Mucosa of stomach (tissue), 1 donor: ENCODE data around the gene RUFY1.
A peak's percentile ranks its signal among the peaks of the same experiment; 100 is the strongest.

Experiments used
- H3K27me3 ChIP-seq: one replicate; pipeline ENCODE4 v1.7.0; 2013; ENCODE audit warnings: mild to moderate bottlenecking, low read length; ENCODE audit not compliant: control insufficient read depth, insufficient read depth
- H3K36me3 ChIP-seq: one replicate; pipeline ENCODE4 v1.7.0; 2013; ENCODE audit warnings: low read length; ENCODE audit not compliant: control insufficient read depth, insufficient read depth
- H3K4me1 ChIP-seq: one replicate; pipeline ENCODE4 v1.7.0; 2013; ENCODE audit warnings: mild to moderate bottlenecking, low read length; ENCODE audit not compliant: control insufficient read depth, insufficient read depth
- H3K4me3 ChIP-seq: one replicate; pipeline ENCODE4 v1.7.0; 2013; ENCODE audit warnings: low read length
- H3K9ac ChIP-seq: one replicate; pipeline ENCODE4 v1.7.0; 2013; ENCODE audit warnings: mild to moderate bottlenecking, low read length, moderate library complexity
- H3K9me3 ChIP-seq: one replicate; pipeline ENCODE4 v1.7.0; 2013; ENCODE audit warnings: mild to moderate bottlenecking, low read length, moderate library complexity; ENCODE audit not compliant: control insufficient read depth
- donor health status: Pancreatic carcinoma.

RUFY1 gene

GRCh38 chr5:179608131-179608581 lies 57.8 kb downstream of the RUFY1 start:
- no peaks in the 10 kb centered on the region for H3K9me3 ChIP-seq
- no peaks in the 10 kb centered on the region for H3K27me3 ChIP-seq
- H3K36me3 ChIP-seq: peaks cover 31% of the 10 kb centered on the region
- no peak overlapping the region for H3K4me3 ChIP-seq
- H3K4me1 ChIP-seq: peaks cover 3% of the 10 kb centered on the region
- no peak overlapping the region for H3K9ac ChIP-seq

DNA sequence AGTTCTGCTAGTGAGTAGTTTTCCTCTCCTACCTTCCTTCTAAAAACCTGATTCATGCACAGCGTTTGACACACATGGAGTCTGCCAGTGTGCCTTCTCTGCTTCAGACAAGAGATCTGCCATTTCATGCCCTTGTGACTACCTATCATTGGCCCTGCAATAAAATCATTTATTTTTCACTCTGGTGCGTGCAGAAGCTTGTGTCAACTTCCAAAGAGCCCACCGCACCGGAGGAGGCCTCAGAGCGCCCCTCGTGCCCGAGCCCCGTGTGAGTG lies 59.4 kb downstream of the RUFY1 start:
- Histone ChIP-seq H3K4me3 (no peak overlapping the region), H3K9me3 (no peaks in the 10 kb centered on the region), H3K9ac (no peak overlapping the region), H3K36me3 (peaks cover 38% of the 10 kb centered on the region), H3K27me3 (no peaks in the 10 kb centered on the region), H3K4me1 (peaks cover 3% of the 10 kb centered on the region)

GRCh38 chr5:179610109-179610902 lies 60.0 kb downstream of the RUFY1 start:
- peaks cover 3% of the 10 kb centered on the region for H3K4me1 ChIP-seq
- peaks cover 40% of the 10 kb centered on the region for H3K36me3 ChIP-seq
- H3K4me3 ChIP-seq: no peak overlapping the region

DNA sequence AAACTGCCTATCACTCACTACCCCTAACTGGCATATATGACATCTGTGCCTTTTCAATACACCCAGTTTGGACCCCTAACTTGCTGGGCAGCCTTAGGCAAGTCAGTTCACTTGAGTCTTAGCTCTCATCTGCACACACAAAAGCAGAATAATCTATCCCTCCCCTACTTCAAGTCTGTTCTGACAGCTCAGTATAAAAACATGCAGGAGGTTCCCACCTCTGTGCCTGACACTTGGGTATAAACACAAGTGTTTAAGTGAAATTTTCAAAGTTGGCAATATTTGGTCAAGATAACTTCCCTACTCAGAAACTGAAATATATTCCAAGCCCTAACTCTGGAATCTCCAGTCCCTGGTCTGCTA lies 60.5 kb downstream of the RUFY1 start:
- Histone ChIP-seq H3K27me3 (no peaks in the 10 kb centered on the region), H3K9me3 (no peaks in the 10 kb centered on the region), H3K4me1 (peaks cover 3% of the 10 kb centered on the region), H3K9ac (peak overlapping the region; percentile 17), H3K36me3 (peaks cover 42% of the 10 kb centered on the region), H3K4me3 (no peak overlapping the region)

More at GRCh38 chr5:179610109-179610902, 60.0 kb downstream of the RUFY1 start:
- Histone ChIP-seq H3K9ac (peak overlapping the region; percentile 17), H3K27me3 (no peaks in the 10 kb centered on the region), H3K9me3 (no peaks in the 10 kb centered on the region)

DNA sequence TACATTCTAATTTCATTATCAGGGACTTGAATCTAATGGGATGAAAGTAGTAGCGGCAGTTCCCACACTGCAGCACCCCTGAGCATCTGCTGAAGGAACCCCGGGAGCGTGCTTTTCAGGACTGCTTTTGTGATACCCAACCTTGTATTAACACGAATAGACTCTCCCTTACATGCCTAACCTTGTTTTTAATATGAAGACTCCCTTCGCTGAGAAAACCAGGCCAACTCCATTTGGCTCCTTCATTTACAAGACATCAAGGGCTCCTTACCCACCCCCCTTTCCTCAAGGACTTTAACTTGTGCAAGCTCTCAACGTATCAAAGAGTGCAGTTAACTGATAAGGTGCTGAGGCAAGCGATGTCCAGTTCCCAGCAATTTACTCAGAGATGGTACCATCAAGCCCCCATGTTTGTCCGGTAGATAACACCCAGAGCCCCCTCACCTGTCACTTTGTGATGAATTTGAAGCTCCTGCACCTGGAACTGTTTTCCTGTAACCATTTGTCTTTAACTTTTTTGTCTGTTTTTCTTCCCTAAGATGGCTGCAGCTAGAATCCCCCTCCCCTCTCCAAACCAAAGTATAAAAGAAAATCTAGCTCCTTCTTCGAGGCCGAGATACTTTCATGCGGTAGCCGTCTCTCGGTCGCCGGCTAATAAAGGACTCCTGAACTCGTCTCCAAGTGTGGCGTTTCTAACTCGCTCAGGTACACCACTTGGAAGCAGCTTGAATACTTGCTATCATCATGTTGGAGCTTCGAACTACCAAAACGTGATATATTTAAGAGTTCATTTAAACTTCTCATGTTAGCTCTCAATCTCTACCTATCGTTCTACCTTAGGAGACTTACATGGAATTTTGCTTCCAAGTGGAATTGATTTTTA lies 62.5 kb downstream of the RUFY1 start:
- Histone ChIP-seq H3K27me3 (no peaks in the 10 kb centered on the region), H3K36me3 (peaks cover 40% of the 10 kb centered on the region), H3K4me1 (peaks cover 3% of the 10 kb centered on the region), H3K4me3 (no peak overlapping the region), H3K9me3 (no peaks in the 10 kb centered on the region), H3K9ac (no peak overlapping the region)

- Histone ChIP-seq H3K4me3 (no peak overlapping the region), H3K27me3 (no peaks in the 10 kb centered on the region), H3K36me3 (peaks cover 37% of the 10 kb centered on the region), H3K9me3 (no peaks in the 10 kb centered on the region), H3K9ac (no peak overlapping the region), H3K4me1 (no peaks in the 10 kb centered on the region)
Observed at GRCh38 chr5:179613460-179614071, 63.2 kb downstream of the RUFY1 start.

DNA sequence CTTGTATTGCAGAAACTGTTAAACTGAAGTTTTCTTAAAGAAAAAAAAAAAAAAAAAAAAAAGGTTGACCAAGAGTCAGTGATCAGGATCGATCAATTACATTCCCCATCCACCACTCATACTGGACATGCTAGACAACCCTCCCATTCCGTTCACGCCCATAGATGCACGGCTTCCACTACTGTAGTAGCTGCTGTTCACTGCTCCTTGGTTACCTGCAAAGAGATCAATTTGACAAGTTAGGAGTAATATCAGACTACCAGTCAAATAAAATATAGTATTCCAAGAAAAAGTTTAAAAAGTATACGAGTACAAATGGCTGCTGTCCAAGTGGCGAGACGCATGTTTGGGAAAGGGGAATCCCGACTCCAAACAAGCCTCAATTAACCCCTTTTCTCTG lies 64.4 kb downstream of the RUFY1 start:
- peaks cover 34% of the 10 kb centered on the region for H3K36me3 ChIP-seq
- peaks cover 7% of the 10 kb centered on the region for H3K4me1 ChIP-seq
- H3K9me3 ChIP-seq: no peaks in the 10 kb centered on the region
- no peaks in the 10 kb centered on the region for H3K27me3 ChIP-seq
- H3K9ac ChIP-seq: no peak overlapping the region
- H3K4me3 ChIP-seq: no peak overlapping the region

DNA sequence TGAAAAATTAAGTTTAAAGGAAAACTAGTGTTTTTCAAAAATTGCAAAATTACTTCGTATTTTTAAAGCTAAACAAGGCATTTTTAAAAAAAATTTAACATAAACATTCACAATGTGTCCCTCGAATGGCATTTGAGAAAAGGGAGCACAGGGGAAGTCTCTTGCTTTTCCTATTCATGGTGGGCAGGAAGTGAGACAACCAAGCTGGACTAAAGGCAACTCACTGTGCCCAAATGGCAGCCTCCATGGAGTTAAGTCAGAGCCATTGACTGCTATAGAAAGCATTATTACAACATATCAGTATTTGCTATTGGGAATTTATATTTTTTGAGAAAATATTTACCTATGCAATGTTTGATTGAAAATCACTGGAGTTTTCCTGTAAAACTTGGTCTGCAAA lies 64.8 kb downstream of the RUFY1 start:
- Histone ChIP-seq H3K36me3 (peaks cover 30% of the 10 kb centered on the region), H3K4me3 (no peak overlapping the region), H3K9ac (no peak overlapping the region), H3K9me3 (no peaks in the 10 kb centered on the region), H3K4me1 (peaks cover 10% of the 10 kb centered on the region), H3K27me3 (no peaks in the 10 kb centered on the region)

GRCh38 chr5:179616002-179616594 lies 65.7 kb downstream of the RUFY1 start:
- H3K27me3 ChIP-seq: no peaks in the 10 kb centered on the region
- H3K9ac ChIP-seq: no peak overlapping the region
- H3K36me3 ChIP-seq: peaks cover 26% of the 10 kb centered on the region
- H3K4me1 ChIP-seq: peaks cover 18% of the 10 kb centered on the region
- no peaks in the 10 kb centered on the region for H3K9me3 ChIP-seq
- H3K4me3 ChIP-seq: no peak overlapping the region

- Histone ChIP-seq H3K36me3 (peaks cover 21% of the 10 kb centered on the region), H3K9ac (no peak overlapping the region), H3K27me3 (no peaks in the 10 kb centered on the region), H3K9me3 (no peaks in the 10 kb centered on the region), H3K4me3 (no peak overlapping the region), H3K4me1 (peaks cover 24% of the 10 kb centered on the region)
Observed at GRCh38 chr5:179617930-179618329, 67.6 kb downstream of the RUFY1 start.

DNA sequence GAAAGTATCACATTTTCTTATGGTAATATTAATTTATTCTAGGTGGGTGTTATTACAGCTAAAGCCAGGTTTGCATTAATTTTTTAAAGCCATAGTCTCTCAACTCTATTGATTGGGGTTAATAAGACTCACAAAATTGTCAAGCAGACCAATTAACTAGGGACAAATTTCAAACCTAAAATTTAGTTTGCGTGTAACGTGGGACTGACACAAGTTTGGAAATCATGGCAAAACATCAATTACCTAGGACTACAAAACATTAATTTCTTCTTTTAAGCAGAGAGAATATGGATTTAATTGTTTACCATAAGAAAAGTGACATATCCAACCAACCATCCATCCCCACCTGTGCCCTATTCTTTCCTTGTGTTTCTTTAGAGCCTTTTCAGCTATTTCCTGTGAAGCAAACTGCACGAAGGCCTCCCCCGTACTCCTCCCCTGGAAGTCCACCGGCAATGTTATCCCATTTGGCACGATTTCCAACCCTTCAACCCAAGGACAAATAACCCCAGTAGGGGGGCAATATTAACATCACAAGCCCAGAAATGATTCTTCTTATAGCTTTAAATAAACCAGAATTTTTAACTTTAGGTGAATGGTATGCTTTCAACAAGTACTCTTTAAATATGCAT lies 68.7 kb downstream of the RUFY1 start:
- Histone ChIP-seq H3K36me3 (peaks cover 13% of the 10 kb centered on the region), H3K27me3 (no peaks in the 10 kb centered on the region), H3K4me1 (peaks cover 24% of the 10 kb centered on the region), H3K4me3 (no peak overlapping the region), H3K9ac (no peak overlapping the region), H3K9me3 (no peaks in the 10 kb centered on the region)
